OCI-LY3 (cell line): ENCODE measurements around the gene CNTLN.

Experiments
- CTCF ChIP-seq: fragments of 200-600, 300-600 bp; sonication (generic); IDR thresholded peaks from 2 replicates; pipeline ENCODE4 v1.5.1; 2014; ENCODE audit warnings: antibody characterized with exemption, low read length, low read depth
- EZH2phosphoT487 ChIP-seq: fragments of 200-600 bp; shearing (Covaris generic); IDR thresholded peaks from 2 replicates; pipeline ENCODE4 v1.6.1; 2018; ENCODE audit warnings: antibody characterized with exemption, mixed run types, low read depth

- TF ChIP-seq CTCF (no peak), EZH2phosphoT487 (no peak)
Measured at GRCh38 chr9:17185481-17186029, 50.7 kb downstream of the CNTLN start.
